GM12892 (cell line): ENCODE results near the gene BPTF. TPM values are rescaled to one million over a fixed set of nuclear protein-coding genes. Genes with fewer than 3 reads are reported as not detected.
"Not testable (repeated sequence)": the region's sequence is repeated elsewhere in the genome, so short reads cannot be mapped to it uniquely, and the experiment has no call there.

ENCODE experiments used
- DNase-seq: peaks from one replicate; pipeline ENCODE4 v3.0.0; 2011; ENCODE audit not compliant: insufficient read length
- FAIRE-seq: peaks from 2 replicates; lab custom pipeline; 2011; peaks lifted over from hg19 to GRCh38; lab: Jason Lieb, UNC
- POLR2A ChIP-seq: IDR thresholded peaks from 2 replicates; pipeline ENCODE4 v1.6.1; 2011; ENCODE audit warnings: low read depth, low read length, control low read depth
- POLR2AphosphoS5 ChIP-seq: IDR thresholded peaks from 2 replicates; pipeline ENCODE4 v1.6.1; 2011; ENCODE audit warnings: low read depth, low read length, control low read depth
- TAF1 ChIP-seq: IDR thresholded peaks from 2 replicates; pipeline ENCODE4 v1.6.1; 2011; ENCODE audit warnings: low read depth, mild to moderate bottlenecking, control low read depth, low read length, borderline replicate concordance
- polyA plus RNA-seq: library from polyadenylated mRNA; unstranded; fragments of >200 nt; gene quantifications from one replicate; pipeline ENCODE4 v1.2.1, GENCODE V29; 2012; ENCODE audit warnings: missing spikeins, inconsistent platforms; ENCODE audit not compliant: missing spikeins

The BPTF gene, protein sequence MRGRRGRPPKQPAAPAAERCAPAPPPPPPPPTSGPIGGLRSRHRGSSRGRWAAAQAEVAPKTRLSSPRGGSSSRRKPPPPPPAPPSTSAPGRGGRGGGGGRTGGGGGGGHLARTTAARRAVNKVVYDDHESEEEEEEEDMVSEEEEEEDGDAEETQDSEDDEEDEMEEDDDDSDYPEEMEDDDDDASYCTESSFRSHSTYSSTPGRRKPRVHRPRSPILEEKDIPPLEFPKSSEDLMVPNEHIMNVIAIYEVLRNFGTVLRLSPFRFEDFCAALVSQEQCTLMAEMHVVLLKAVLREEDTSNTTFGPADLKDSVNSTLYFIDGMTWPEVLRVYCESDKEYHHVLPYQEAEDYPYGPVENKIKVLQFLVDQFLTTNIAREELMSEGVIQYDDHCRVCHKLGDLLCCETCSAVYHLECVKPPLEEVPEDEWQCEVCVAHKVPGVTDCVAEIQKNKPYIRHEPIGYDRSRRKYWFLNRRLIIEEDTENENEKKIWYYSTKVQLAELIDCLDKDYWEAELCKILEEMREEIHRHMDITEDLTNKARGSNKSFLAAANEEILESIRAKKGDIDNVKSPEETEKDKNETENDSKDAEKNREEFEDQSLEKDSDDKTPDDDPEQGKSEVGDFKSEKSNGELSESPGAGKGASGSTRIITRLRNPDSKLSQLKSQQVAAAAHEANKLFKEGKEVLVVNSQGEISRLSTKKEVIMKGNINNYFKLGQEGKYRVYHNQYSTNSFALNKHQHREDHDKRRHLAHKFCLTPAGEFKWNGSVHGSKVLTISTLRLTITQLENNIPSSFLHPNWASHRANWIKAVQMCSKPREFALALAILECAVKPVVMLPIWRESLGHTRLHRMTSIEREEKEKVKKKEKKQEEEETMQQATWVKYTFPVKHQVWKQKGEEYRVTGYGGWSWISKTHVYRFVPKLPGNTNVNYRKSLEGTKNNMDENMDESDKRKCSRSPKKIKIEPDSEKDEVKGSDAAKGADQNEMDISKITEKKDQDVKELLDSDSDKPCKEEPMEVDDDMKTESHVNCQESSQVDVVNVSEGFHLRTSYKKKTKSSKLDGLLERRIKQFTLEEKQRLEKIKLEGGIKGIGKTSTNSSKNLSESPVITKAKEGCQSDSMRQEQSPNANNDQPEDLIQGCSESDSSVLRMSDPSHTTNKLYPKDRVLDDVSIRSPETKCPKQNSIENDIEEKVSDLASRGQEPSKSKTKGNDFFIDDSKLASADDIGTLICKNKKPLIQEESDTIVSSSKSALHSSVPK (N-terminal part only)
- polyA plus RNA-seq: 40.5 TPM

DNA sequence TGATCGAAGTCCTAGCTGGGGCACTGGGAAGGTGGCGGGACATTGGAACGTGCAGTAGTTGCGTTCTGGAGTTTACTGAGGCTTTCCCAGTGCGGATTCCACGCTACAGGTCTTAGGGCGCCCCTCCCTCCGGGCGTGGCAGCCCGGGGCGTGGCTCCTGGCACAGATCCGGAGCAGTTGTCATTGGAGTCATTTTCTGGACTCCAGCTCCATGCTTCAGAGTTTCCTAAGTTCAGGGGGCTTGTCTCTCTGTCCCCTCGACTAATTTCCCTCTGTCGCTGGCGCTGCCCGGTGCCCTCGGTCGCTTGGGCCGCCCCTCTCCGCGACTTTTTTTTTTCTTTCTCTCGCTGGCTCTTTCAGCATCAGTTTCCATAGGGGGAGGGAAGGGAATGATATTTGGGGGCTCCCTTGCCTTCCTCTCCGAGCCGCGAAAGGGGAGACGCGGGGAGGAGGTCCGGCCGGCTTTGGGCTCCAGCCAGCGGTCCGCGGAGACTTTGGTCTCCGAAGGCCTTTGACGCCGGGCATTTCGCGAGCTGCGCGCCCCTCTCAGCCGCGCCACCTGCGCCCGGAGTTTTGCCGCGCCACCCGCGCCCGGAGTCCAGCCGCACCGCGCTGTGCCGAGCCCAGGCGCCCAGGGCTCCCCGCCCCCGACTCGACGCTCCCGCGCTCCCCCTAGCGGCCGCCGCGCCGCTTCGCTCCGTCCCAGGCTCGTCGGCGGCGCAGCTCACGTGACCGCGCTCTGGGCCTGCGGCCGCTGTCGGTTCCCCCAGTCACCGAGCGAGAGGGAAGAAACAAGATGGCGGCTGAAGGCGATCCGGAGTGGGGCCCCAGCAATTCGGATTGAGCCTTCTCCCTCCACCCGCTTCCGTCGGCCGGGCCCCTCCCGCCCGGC is at the start of gene BPTF:
TSS of gene BPTF (plus strand) at position 769 of the 892 bp plus-strand sequence. CDS start 222 bp downstream, outside the sequence.
- peak; percentile 98 for FAIRE-seq
- TF ChIP-seq POLR2A: peak; percentile 86
- peak; percentile 80 for TF ChIP-seq POLR2AphosphoS5
- TF ChIP-seq TAF1: peak; percentile 86

DNA sequence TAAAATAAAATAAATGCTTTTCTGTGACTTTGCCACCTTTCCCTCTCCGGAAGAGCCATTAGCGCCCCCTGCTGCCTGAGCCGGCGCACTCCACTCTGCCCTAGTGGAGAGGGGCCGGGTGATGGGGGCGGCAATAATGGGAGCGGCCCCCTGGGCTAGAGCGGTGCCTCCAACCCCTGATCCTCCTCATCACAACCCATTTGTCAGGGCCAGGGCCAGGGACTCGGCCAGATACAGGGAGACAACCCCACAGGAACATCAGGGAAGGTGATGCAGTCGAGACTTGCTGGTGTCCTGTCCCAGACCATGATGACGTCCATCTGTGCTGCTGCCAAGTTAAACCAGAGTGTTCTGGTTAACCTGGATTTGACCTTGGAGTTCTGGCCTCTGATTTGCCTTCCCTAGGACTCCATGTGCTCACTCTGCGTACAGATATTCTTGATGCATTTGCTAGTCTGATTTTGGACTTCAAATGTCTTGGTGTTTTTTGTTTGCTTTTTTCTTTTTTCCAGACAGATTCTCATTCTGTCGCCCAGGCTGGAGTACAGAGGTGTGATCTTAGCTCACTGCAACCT is 46.1 kb upstream of the BPTF start:
- FAIRE-seq (no peak), DNase-seq (peak; percentile 36)
- no peak for TF ChIP-seq POLR2A
- TF ChIP-seq POLR2AphosphoS5: no peak
- TF ChIP-seq TAF1: no peak

More for the DNA sequence above, at the start of gene BPTF:
- peak; percentile 71 for DNase-seq

DNA sequence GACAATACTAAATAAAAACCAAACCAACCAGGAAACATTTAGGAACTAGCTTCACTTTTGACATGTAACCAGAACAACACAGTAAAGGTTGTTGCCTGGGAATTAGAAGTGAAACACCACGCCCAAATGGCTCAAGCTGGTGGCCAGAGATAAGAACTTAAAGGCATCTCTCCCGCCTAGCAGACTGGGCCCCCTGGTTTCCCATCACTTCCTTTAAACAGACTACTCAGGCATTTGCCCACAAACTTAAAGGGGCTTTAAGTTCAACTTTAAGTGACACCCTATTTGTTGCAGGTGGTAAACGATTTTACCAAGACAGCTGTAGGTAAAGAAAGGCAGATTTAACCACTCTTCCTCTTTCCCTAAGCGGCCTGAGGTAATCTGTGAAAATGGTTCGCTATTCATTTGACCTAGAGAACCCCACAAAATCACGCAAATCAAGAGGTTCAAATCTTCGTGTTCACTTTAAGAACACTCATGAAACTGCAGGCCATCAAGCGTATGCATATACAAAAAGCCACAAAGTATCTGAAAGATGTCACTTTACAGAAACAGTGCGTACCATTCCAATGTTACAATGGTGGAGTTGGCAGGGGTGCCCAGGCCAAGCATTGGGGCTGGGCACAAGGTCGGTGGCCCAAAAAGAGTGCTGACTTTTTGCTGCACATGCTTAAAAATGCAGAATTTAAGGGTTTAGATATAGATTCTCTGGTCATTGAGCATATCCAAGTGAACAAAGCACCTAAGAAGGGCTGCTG is 40.8 kb upstream of the BPTF start:
- TF ChIP-seq POLR2A (no peak), POLR2AphosphoS5 (no peak), TAF1 (no peak)
- FAIRE-seq: peak; percentile 40

DNA sequence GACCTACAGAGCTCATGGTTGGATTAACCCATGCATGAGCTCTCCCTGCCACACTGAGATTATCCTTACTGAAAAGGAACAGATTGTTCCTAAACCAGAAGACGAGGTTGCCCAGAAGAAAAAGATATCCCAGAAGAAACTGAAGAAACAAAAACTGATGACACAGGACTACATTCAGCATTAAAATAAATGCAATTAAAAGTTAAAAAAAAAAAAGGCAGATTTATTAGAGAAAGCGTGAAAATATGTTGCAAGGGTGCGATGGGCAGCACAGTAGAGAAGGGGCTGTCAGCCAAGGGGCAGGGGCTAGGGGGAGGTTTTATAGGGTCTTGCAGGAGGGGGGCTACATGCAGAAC is 40.2 kb upstream of the BPTF start:
- TF ChIP-seq POLR2A (no peak), POLR2AphosphoS5 (no peak)
- no peak for FAIRE-seq
- no peak for DNase-seq

More for the DNA sequence above, 40.8 kb upstream of the BPTF start:
- DNase-seq: no peak

DNA sequence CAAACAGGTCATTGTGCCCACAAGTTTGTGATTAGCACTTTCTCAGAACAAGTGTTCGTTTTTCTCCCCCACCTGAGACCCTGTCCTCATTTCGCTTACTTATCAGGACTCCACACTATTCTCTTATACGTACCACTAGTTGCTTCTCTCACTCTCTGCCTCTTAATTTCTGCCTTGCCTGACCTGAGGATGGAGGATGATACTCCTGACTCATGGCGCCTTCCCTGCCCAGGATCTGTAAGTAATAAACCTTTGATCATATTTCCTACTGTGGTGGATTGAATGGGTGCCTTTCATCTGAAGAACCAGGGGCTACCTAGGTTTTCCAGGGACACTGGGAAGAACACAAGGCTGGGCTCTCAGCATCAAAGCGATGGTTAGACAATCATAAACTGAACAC is 39.8 kb upstream of the BPTF start:
- DNase-seq: no peak
- FAIRE-seq: no peak
- TF ChIP-seq POLR2AphosphoS5: no peak
- no peak for TF ChIP-seq POLR2A
- no peak for TF ChIP-seq TAF1

DNA sequence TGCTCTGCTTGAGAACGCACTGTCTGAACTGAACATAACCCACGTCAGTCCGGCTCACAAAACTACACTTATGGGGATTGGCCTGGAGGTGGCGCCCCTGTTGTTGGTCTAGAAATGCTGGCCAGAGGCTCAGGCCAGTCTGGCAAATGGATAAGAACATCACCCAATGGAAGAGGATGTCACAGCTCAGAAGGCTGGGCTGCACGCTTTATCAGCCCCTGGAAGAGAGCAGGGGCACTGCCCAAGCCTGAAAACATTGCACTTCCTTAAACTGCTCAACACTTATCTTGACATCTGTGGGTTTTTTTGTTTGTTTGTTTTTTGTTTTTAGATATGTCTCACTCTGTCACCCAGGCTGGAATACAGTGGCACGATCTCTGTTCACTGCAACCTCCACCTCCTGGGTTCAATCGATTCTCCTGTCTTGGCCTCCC is 24.8 kb upstream of the BPTF start:
- FAIRE-seq (peak; percentile 94), DNase-seq (peak; percentile 58)
- TF ChIP-seq POLR2A: no peak
- TF ChIP-seq TAF1: no peak
- TF ChIP-seq POLR2AphosphoS5: no peak

DNA sequence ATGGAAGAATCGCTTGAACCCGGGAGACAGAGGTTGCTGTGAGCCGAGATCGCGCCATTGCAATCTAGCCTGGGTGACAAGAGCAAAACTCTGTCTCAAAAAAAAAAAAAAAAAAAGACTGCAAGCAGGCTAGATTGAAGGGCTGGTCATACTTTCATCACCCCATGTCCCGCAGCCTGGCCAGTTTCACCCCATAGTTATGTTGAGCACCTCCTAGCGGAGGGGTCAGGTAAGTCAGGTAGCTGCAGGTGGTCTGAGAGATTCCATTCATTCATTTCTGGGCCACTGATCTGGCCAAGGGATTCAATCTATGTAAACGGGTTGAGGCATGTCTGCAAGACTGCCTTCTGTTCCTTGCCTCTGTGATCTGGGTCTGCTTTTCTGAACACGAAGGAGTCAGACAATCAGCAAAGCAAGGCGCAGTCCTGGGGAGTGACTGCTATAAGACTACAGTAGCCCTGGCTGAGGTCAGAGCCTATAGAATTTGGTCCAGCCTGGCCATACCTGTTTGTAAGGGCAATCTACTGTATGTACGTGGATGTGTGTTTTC is 23.6 kb upstream of the BPTF start:
- TF ChIP-seq POLR2A (no peak), TAF1 (no peak), POLR2AphosphoS5 (no peak)
- DNase-seq (no peak), FAIRE-seq (no peak)

DNA sequence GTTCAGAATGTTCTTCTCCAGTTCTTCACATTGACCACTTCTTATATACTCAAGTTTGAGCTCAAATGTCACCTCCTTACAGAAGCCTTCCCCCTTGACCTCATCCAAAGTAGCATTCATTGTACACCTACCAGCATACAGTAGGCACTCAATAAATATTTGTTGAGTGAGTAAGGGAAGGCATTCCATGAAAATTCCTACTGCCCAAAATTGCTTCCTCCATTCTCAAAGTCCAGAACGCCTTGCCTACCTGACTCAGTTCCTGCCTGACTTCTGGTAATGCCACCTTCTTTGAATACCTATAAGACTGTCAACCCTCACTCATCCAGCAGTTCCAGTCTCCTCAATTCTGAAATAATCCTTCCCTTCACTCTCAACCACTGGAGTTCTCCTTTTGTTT is 14.8 kb upstream of the BPTF start:
- TF ChIP-seq POLR2AphosphoS5: no peak
- DNase-seq (no peak), FAIRE-seq (no peak)

DNA sequence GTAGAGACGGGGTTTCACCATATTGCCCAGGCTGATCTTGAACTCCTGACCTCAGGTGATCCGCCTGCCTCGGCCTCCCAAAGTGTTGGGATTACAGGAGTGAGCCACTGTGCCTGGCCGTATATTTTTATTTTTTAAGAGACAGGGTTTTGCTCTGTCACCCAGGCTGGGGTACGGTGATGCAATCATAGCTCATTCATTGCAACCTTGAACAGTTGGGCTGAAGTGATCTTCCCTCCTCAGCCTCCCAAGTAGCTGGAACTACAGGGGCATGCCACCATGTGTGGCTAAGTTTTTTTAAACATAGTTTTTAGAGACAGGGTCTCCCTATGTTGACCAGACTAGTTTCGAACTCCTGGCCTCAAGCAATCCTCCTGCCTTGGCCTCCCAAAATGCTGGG is 12.9 kb upstream of the BPTF start:
- not testable (repeated sequence) for DNase-seq, FAIRE-seq

DNA sequence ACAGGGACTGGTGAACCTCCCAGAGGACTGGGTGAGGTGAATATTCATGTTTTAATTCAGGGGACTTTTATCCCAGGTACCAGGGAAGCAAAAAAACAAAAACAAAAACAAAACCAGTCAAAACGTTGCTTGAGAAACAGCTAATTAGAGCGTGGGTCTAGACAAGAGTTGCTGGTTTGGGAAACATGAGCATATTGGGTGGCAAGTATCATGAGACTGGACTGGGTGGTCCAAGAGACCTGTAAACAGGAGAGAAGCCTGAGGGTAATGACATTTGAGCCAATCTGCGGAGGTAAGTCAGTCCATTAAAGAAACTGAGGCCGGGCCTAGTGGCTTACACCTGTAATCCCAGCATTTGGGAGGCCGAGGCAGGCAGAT is 11.5 kb upstream of the BPTF start:
- no peak for DNase-seq
- TF ChIP-seq TAF1: no peak
- TF ChIP-seq POLR2AphosphoS5: no peak
- no peak for TF ChIP-seq POLR2A

More for the DNA sequence above, 11.5 kb upstream of the BPTF start:
- FAIRE-seq: peak; percentile 81
